Activated CD4-positive, alpha-beta memory T cell treated with anti-CD3 and anti-CD28 coated beads for 36 hours (primary cell): ENCODE data around the gene ANKEF1. TPM values are rescaled to one million over a fixed set of nuclear protein-coding genes. Genes with fewer than 3 reads are reported as not detected.

Experiments used
- CTCF ChIA-PET: fragments of 350-600 bp; sonication (Branson Sonifier 250); formaldehyde crosslinking; loops from one replicate; lab custom pipeline; 2021; ENCODE audit warnings: antibody characterized with exemption, inconsistent platforms; lab: Charles Lee
- POLR2A ChIA-PET: fragments of 350-600 bp; sonication (Branson Sonifier 250); formaldehyde crosslinking; loops from one replicate; lab custom pipeline; 2021; ENCODE audit warnings: antibody characterized with exemption; lab: Charles Lee
- DNase-seq: peaks from one replicate; pipeline ENCODE4 v3.0.0-alpha.2; 2020
- H3K27ac Mint-ChIP-seq: one replicate; pipeline ENCODE4 v1.8.0; 2021; ENCODE audit warnings: mixed read lengths
- H3K27me3 Mint-ChIP-seq: one replicate; pipeline ENCODE4 v1.8.0; 2021; ENCODE audit warnings: mixed read lengths
- H3K36me3 Mint-ChIP-seq: one replicate; pipeline ENCODE4 v1.8.0; 2021; ENCODE audit warnings: mixed read lengths
- H3K4me1 Mint-ChIP-seq: one replicate; pipeline ENCODE4 v1.8.0; 2021; ENCODE audit warnings: low read depth, mixed read lengths
- H3K4me3 Mint-ChIP-seq: one replicate; pipeline ENCODE4 v1.8.0; 2021; ENCODE audit warnings: mild to moderate bottlenecking, mixed read lengths
- H3K9me3 Mint-ChIP-seq: one replicate; pipeline ENCODE4 v1.8.0; 2021; ENCODE audit warnings: mixed read lengths
- intact Hi-C: fragments of 100-400 bp; cut with micrococcal nuclease; formaldehyde crosslinking; loops from one replicate; pipeline ENCODE4 v1.15.1; 2023
- total RNA-seq, 2 experiments: library from RNA; stranded (reverse); gene quantifications; one replicate each; pipeline ENCODE4 v1.2.3, GENCODE V29; 2021

Gene ANKEF1
- 1 to 10 TPM; 1.3 TPM for total RNA-seq

- H3K4me3 Mint-ChIP-seq, result peak within 1 kb of the TSS; percentile 61
- intact Hi-C loops, result loop anchor here (5.0 kb wide), 1 partner anchor 397 kb away; the partner anchor contains the start of gene MKKS
- no peaks in the 10 kb centered on the region for H3K9me3 Mint-ChIP-seq
- ChIA-PET CTCF (interaction anchor here (1.3 kb wide), 1 partner anchor 56 kb away, joined by 3 read pairs; no protein-coding TSS in a partner anchor), POLR2A (no interaction called here)
- H3K27me3 Mint-ChIP-seq, result peaks cover 6% of the 10 kb centered on the region
- peaks cover 3% of the 10 kb centered on the region for H3K4me1 Mint-ChIP-seq
- peaks cover 4% of the 10 kb centered on the region for H3K36me3 Mint-ChIP-seq
- no peak within 1 kb of the TSS for H3K27ac Mint-ChIP-seq
- peak; percentile 75 for DNase-seq
Measured at GRCh38 chr20:10034717-10035571, at the start of gene ANKEF1. TSS of gene ANKEF1 (plus strand) at chr20:10034987. CDS start at chr20:10038302, 3,315 bp downstream.

GRCh38 chr20:9985281-9985680, 49.5 kb upstream of the ANKEF1 start:
- intact Hi-C loops, result no loop called here
- Mint-ChIP-seq H3K36me3 (no peaks in the 10 kb centered on the region), H3K4me3 (no peak overlapping the region), H3K27me3 (peaks cover 15% of the 10 kb centered on the region), H3K4me1 (no peaks in the 10 kb centered on the region), H3K27ac (no peak overlapping the region), H3K9me3 (no peaks in the 10 kb centered on the region)
- POLR2A ChIA-PET, result no interaction called here
- DNase-seq, result no peak
- CTCF ChIA-PET, result interaction anchor here (6.6 kb wide), 1 partner anchor 106 kb away, joined by 45 read pairs; no protein-coding TSS in a partner anchor

- intact Hi-C loops, result no loop called here
- DNase-seq, result no peak
- Mint-ChIP-seq H3K36me3 (no peaks in the 10 kb centered on the region), H3K4me1 (no peaks in the 10 kb centered on the region), H3K27me3 (peaks cover 15% of the 10 kb centered on the region), H3K27ac (no peak overlapping the region), H3K9me3 (no peaks in the 10 kb centered on the region), H3K4me3 (no peak overlapping the region)
- CTCF ChIA-PET, result interaction anchor here (6.6 kb wide), 1 partner anchor 105 kb away, joined by 45 read pairs; no protein-coding TSS in a partner anchor
- POLR2A ChIA-PET, result no interaction called here
Measured at GRCh38 chr20:9985773-9986172, 49.0 kb upstream of the ANKEF1 start.

GRCh38 chr20:9989066-9989724, 45.6 kb upstream of the ANKEF1 start:
- CTCF ChIA-PET, result interaction anchor here (2.2 kb wide), 1 partner anchor 11 kb away, joined by 7 read pairs; no protein-coding TSS in a partner anchor
- H3K4me1 Mint-ChIP-seq, result no peaks in the 10 kb centered on the region
- DNase-seq, result no peak

GRCh38 chr20:9993137-9993536, 41.6 kb upstream of the ANKEF1 start:
- no peak overlapping the region for H3K4me3 Mint-ChIP-seq
- H3K4me1 Mint-ChIP-seq, result no peaks in the 10 kb centered on the region
- DNase-seq, result no peak
- intact Hi-C loops, result no loop called here
- no peak overlapping the region for H3K27ac Mint-ChIP-seq
- H3K36me3 Mint-ChIP-seq, result no peaks in the 10 kb centered on the region
- H3K9me3 Mint-ChIP-seq, result peaks cover 3% of the 10 kb centered on the region
- ChIA-PET CTCF (interaction anchor here (0.7 kb wide), 1 partner anchor 524 kb away, joined by 3 read pairs; no protein-coding TSS in a partner anchor), POLR2A (no interaction called here)
- H3K27me3 Mint-ChIP-seq, result peaks cover 16% of the 10 kb centered on the region

More at GRCh38 chr20:9989066-9989724, 45.6 kb upstream of the ANKEF1 start:
- no peaks in the 10 kb centered on the region for H3K9me3 Mint-ChIP-seq
- POLR2A ChIA-PET, result no interaction called here
- H3K36me3 Mint-ChIP-seq, result no peaks in the 10 kb centered on the region
- no peak overlapping the region for H3K4me3 Mint-ChIP-seq
- H3K27me3 Mint-ChIP-seq, result peaks cover 19% of the 10 kb centered on the region
- intact Hi-C loops, result no loop called here
- no peak overlapping the region for H3K27ac Mint-ChIP-seq

- POLR2A ChIA-PET, result no interaction called here
- intact Hi-C loops, result no loop called here
- DNase-seq, result no peak
- H3K27ac Mint-ChIP-seq, result no peak overlapping the region
- peaks cover 7% of the 10 kb centered on the region for H3K27me3 Mint-ChIP-seq
- CTCF ChIA-PET, result no interaction called here
- H3K36me3 Mint-ChIP-seq, result no peaks in the 10 kb centered on the region
- peaks cover 3% of the 10 kb centered on the region for H3K9me3 Mint-ChIP-seq
- H3K4me3 Mint-ChIP-seq, result no peak overlapping the region
- no peaks in the 10 kb centered on the region for H3K4me1 Mint-ChIP-seq
Measured at GRCh38 chr20:9994676-9995075, 40.1 kb upstream of the ANKEF1 start.

GRCh38 chr20:9995510-9996272, 39.1 kb upstream of the ANKEF1 start:
- Mint-ChIP-seq H3K27ac (no peak overlapping the region), H3K27me3 (peaks cover 4% of the 10 kb centered on the region), H3K9me3 (peaks cover 3% of the 10 kb centered on the region), H3K36me3 (no peaks in the 10 kb centered on the region), H3K4me3 (no peak overlapping the region), H3K4me1 (no peaks in the 10 kb centered on the region)
- CTCF ChIA-PET, result no interaction called here
- intact Hi-C loops, result no loop called here
- POLR2A ChIA-PET, result no interaction called here
- no peak for DNase-seq

GRCh38 chr20:9996944-9997343, 37.8 kb upstream of the ANKEF1 start:
- Mint-ChIP-seq H3K36me3 (no peaks in the 10 kb centered on the region), H3K4me3 (no peak overlapping the region), H3K27ac (no peak overlapping the region), H3K4me1 (no peaks in the 10 kb centered on the region), H3K9me3 (peaks cover 3% of the 10 kb centered on the region), H3K27me3 (no peaks in the 10 kb centered on the region)
- intact Hi-C loops, result no loop called here
- DNase-seq, result no peak
- ChIA-PET POLR2A (no interaction called here), CTCF (no interaction called here)

- peaks cover 2% of the 10 kb centered on the region for H3K9me3 Mint-ChIP-seq
- H3K4me1 Mint-ChIP-seq, result no peaks in the 10 kb centered on the region
- no peak overlapping the region for H3K27ac Mint-ChIP-seq
- no peaks in the 10 kb centered on the region for H3K36me3 Mint-ChIP-seq
- no peak overlapping the region for H3K4me3 Mint-ChIP-seq
- H3K27me3 Mint-ChIP-seq, result no peaks in the 10 kb centered on the region
- ChIA-PET CTCF (no interaction called here), POLR2A (no interaction called here)
- no peak for DNase-seq
- intact Hi-C loops, result no loop called here
Measured at GRCh38 chr20:9999645-10000044, 35.1 kb upstream of the ANKEF1 start.

- no peaks in the 10 kb centered on the region for H3K4me1 Mint-ChIP-seq
- ChIA-PET POLR2A (no interaction called here), CTCF (interaction anchor here (0.7 to 1.0 kb wide), 2 partner anchors 25 to 74 kb away, joined by 3 read pairs; no protein-coding TSS in a partner anchor)
- H3K9me3 Mint-ChIP-seq, result no peaks in the 10 kb centered on the region
- H3K27me3 Mint-ChIP-seq, result peaks cover 4% of the 10 kb centered on the region
- H3K36me3 Mint-ChIP-seq, result no peaks in the 10 kb centered on the region
- DNase-seq, result no peak
- H3K4me3 Mint-ChIP-seq, result no peak overlapping the region
- intact Hi-C loops, result no loop called here
- H3K27ac Mint-ChIP-seq, result no peak overlapping the region
Measured at GRCh38 chr20:10002866-10003265, 31.9 kb upstream of the ANKEF1 start.

- POLR2A ChIA-PET, result no interaction called here
- Mint-ChIP-seq H3K4me3 (no peak overlapping the region), H3K27me3 (peaks cover 14% of the 10 kb centered on the region), H3K27ac (no peak overlapping the region), H3K9me3 (no peaks in the 10 kb centered on the region), H3K4me1 (no peaks in the 10 kb centered on the region), H3K36me3 (no peaks in the 10 kb centered on the region)
- CTCF ChIA-PET, result no interaction called here
- DNase-seq, result no peak
- intact Hi-C loops, result no loop called here
Measured at GRCh38 chr20:10004900-10005299, 29.9 kb upstream of the ANKEF1 start.
